GM19025 (cell line): ENCODE data around the gene NCDN.

Source experiments
- ATAC-seq: cut with Tn5 transposase; IDR thresholded peaks from one replicate; pipeline ENCODE4 v1.9.1; 2021; ENCODE audit warnings: mild to moderate bottlenecking, low read depth, moderate library complexity; ENCODE audit not compliant: unreplicated experiment

Gene NCDN

GRCh38 chr1:35588197-35588910, 30.8 kb downstream of the NCDN start:
- ATAC-seq = no peak

GRCh38 chr1:35589516-35590427, 32.2 kb downstream of the NCDN start:
- no peak for ATAC-seq

DNA sequence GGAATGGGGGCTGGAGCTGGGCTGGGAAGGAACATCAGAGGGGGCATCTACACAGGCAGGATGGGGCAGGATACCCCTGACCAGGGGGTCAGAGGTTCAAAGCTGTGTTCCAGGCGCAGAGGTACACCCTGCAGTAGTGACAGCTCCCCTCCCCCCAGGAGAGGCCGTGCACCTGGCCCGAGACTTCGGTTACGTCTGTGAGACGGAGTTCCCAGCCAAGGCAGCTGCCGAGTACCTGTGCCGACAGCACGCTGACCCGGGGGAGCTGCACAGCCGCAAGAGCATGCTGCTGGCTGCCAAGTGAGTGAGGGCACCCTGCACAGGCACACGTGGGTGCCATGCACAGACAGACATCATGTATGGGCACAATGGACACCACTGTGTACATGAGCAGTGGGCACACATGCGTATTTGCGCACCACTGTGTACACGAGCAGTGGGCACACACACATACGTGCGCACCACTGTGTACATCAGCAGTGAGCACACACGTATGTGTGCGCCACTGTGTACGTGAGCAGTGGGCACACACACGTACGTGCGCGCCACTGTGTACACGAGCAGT, 33.0 kb downstream of the NCDN start:
- no peak for ATAC-seq

DNA sequence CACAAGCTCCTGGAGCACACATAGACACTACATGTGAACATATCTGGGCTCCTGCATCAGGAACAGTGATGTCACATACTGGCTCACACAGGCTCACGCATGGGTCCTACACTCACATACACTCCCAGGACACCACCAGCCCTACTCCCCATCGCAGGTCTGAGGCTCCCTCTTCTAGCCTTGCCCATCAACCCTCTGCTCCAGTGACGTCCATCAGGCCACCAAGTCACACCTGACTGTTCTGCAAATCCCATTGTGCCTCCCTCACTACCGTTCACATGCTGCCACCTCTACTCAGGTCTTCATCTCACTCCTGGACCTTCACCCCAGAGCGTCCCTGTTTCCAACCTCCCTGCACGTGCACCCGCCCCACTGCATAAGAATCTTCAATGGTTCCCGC, 33.6 kb downstream of the NCDN start:
- ATAC-seq = no peak

DNA sequence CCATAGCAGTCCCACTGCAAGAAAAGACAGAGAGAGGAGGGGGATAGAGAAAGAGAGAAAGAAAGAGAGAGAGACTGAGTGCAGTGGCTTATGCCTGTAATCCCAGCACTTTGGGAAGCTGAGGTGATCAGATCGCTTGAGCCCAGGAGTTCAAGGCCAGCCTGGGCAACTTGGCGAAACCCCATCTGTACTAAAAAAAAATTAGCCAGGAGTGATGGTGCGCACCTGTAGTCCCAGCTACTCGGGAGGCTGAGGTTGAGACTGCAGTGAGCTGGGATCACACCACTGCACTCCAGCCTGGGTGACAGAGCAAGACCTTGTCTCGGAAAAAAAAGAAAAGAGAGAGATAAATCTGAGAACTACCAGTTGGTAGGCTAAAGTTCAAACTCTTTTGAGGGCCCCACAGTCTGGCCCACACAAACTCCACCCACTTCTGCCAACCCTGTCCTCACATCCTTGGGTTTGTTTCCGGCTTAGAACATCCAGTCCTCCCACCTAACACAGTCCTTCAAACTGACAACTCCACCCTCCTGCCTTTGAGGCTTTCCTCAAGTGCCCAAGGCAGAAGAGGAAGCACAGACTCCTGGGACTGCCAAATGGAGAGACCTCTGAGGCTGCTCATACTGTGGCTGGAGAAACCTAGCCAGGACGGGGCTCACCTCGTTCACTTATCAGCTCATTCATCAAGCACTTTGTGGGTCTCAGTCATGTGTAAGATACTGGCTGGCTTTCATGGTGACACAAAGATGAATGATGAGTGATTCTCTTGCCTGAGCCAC, 35.6 kb downstream of the NCDN start:
- no peak for ATAC-seq

- no peak for ATAC-seq
Measured at GRCh38 chr1:35594005-35594760, 36.6 kb downstream of the NCDN start.

DNA sequence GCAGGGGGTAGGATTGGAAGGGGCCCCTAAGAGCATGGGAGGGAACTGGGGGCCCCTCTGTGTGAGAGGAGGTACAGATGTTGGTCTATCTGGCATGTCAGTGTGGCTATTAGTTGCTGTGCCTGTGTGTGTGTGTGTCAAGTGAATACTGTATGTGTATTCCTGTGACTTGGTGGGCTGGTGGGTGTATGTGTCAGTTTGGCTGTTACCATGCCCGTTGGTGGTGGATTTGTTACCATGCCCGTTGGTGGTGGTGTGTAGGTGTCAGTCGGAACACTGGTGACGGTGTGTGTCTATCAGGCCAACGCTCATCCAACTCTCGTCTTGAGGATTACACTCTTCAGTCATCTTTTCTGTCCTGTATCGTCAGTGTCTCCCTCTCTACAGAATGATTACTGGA, 38.1 kb downstream of the NCDN start:
- ATAC-seq = no peak

GRCh38 chr1:35597870-35598269, 40.3 kb downstream of the NCDN start:
- no peak for ATAC-seq

GRCh38 chr1:35598895-35599294, 41.3 kb downstream of the NCDN start:
- no peak for ATAC-seq

- no peak for ATAC-seq
Measured at GRCh38 chr1:35599411-35599810, 41.8 kb downstream of the NCDN start.

DNA sequence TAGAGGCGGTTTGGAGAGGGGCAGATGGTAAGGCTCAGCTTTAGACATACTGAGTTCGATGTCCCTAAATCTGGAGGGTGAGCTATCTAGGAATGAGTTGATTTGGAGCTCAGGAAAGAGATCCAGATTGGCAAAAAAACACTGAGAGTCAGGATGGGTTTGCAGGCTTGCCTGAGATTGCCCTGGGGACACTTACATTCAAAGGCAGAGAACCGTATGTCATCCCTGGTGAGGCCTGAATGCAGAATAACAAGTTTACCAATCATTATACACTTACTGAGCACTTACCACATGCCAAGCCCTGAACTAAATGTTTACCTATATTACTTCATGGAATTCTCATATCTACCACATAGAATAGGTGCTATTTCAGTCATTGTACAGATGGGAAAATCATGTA, 43.0 kb downstream of the NCDN start:
- no peak for ATAC-seq

DNA sequence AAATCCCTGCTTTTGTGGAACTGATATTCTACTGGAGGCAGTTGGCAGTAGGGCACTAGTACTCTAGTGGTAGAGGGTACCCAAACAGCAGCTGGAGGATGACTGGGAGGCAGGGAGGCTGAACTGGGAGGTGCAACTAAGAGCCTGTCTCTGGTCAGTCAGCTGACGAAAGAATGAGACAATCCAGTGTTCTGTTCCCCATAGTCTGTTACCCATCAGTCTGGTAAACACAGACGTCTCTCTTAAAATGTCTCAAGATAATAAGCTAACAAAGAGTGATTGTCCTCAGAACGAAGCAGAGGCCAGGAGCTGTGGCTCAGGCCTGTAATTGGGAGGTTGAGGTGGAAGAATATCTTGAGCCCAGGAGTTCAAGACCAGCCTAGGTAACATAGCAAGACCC, 45.9 kb downstream of the NCDN start:
- no peak for ATAC-seq

- ATAC-seq = no peak
Measured at GRCh38 chr1:35603941-35604340, 46.3 kb downstream of the NCDN start.

- no peak for ATAC-seq
Measured at GRCh38 chr1:35605071-35605866, 47.7 kb downstream of the NCDN start.

GRCh38 chr1:35605867-35606182, 48.2 kb downstream of the NCDN start:
- ATAC-seq = no peak

DNA sequence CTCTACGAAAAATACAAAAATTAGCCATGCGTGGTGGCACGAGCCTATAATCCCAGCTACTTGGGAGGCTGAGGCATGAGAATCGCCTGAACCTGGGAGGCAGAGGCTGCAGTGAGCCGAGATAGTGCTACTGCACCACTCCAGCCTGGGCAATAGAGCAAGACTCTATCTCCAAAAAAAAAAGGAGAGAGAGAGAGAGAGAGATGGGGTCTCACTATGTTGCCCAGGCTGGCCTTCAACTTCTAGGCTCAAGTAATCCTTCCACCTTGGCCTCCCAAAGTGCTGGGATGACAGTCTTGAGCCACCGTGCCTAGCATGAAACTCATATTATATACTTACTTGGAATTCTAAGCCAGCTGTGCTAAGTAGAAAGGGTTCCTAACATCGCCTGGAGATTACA, 54.1 kb downstream of the NCDN start:
- ATAC-seq = no peak

- ATAC-seq = no peak
Measured at GRCh38 chr1:35615440-35615839, 57.8 kb downstream of the NCDN start.
